ENCODE data around the gene IQSEC1. TPM values are rescaled to one million over a fixed set of nuclear protein-coding genes. Genes with fewer than 3 reads are reported as not detected.

Gene IQSEC1
- total and polyA plus RNA-seq, 10 of the 15 experiments (the other 5 are each of a cell fraction or from before 2014, with no cell fraction given), result 0.92 to 55.2 (median 8.5) TPM

DNA sequence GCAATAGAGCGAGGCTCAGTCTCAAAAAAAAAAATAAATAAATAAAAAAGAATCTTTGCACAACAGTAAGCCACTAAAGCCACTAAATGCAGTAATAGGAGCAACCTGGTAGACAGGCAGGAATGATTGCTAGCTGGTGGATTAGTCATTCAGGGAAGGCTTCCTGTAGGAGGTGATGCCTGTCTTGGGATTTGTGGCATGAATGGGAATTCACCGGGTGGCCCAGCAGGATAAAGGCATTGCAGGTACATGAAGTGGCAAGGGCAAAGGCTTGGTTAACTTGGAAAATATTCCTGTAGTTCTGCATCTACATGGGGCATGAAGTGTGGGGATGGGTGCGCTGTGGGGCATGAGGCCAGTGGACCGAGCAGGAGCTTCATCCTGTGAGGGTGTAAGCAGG, 94.5 kb downstream of the IQSEC1 start:
- in situ Hi-C loops (cut with MboI), result no loop called here
- peaks cover 4% of the 10 kb centered on the region; the same call in 1 of the 2 replicates for H4K20me1 ChIP-seq (ENCODE audit: control insufficient read depth, insufficient read depth)
- intact Hi-C loops (cut with micrococcal nuclease; ENCODE audit: unreplicated experiment), result no loop called here
- no peak overlapping the region for H2AFZ ChIP-seq (ENCODE audit: control insufficient read depth, low read depth, low read length)
- ChIA-PET SMC1A (ENCODE audit: uncharacterized antibody, unreplicated experiment) (no interaction called here), CTCF (interaction anchor here (1.7 kb wide), 1 partner anchor 10 kb away, joined by 7 read pairs; no protein-coding TSS in a partner anchor), POLR2A (no interaction called here), RAD21 (ENCODE audit: unreplicated experiment) (no interaction called here)
- BruUV-seq (replicated peaks), result no TSS peak
- no peak for ATAC-seq
- no peak overlapping the region for H3K9ac ChIP-seq (ENCODE audit: control insufficient read depth, insufficient read depth, low read length)
- FAIRE-seq, result no peak
- no peaks in the 10 kb centered on the region for H3K27me3 ChIP-seq (replicated peaks in 1 of 2; ENCODE audit: control insufficient read depth in 2 of 2, insufficient read depth in 2 of 2, low read length in 1 of 2)
- no peak for TF ChIP-seq SPI1 (IDR thresholded peaks at IDR 0.05; ENCODE audit: borderline replicate concordance, insufficient read depth, low read depth, low read length)
- no peak for TF ChIP-seq NR2F1 (conservative IDR thresholded peaks at IDR 0.05)
- TF ChIP-seq NFYA (IDR thresholded peaks at IDR 0.05; ENCODE audit: borderline replicate concordance, low read depth, low read length), result no peak
- no peak for TF ChIP-seq CREB1 (IDR thresholded peaks at IDR 0.05; ENCODE audit: low read depth)
- no peak for TF ChIP-seq ZZZ3 (IDR thresholded peaks at IDR 0.05; ENCODE audit: control insufficient read depth, insufficient read length, low read depth)
- no peaks in the 10 kb centered on the region for H3K9me3 ChIP-seq (replicated peaks; ENCODE audit: control insufficient read depth, insufficient read depth, low read length)
- 92% methylated on average over 4 of the region's 4 CpGs for WGBS (ENCODE audit: insufficient coverage, insufficient replicate concordance, low lambda C conversion rate, missing lambda C conversion rate)
- H3K27ac ChIP-seq (ENCODE audit: control insufficient read depth, insufficient read depth), result no peak overlapping the region
- H3K79me2 ChIP-seq (ENCODE audit: control insufficient read depth, insufficient read depth, low read length), result peaks cover 9% of the 10 kb centered on the region
- H3K4me2 ChIP-seq (ENCODE audit: control insufficient read depth, insufficient read depth), result no peak overlapping the region
- H3K4me3 ChIP-seq, result no peak overlapping the region
- peaks cover 0 to 8% of the 10 kb centered on the region in 2 experiments; a peak in 2 of 4 replicates for H3K36me3 ChIP-seq (ENCODE audit: control insufficient read depth in 2 of 2, insufficient read depth in 2 of 2, low read length in 1 of 2)
- DNase-seq (ENCODE audit: low read depth, low spot score), result no peak
- H3K4me1 ChIP-seq (ENCODE audit: control insufficient read depth, insufficient read depth, low read length), result peaks cover 27% of the 10 kb centered on the region

DNA sequence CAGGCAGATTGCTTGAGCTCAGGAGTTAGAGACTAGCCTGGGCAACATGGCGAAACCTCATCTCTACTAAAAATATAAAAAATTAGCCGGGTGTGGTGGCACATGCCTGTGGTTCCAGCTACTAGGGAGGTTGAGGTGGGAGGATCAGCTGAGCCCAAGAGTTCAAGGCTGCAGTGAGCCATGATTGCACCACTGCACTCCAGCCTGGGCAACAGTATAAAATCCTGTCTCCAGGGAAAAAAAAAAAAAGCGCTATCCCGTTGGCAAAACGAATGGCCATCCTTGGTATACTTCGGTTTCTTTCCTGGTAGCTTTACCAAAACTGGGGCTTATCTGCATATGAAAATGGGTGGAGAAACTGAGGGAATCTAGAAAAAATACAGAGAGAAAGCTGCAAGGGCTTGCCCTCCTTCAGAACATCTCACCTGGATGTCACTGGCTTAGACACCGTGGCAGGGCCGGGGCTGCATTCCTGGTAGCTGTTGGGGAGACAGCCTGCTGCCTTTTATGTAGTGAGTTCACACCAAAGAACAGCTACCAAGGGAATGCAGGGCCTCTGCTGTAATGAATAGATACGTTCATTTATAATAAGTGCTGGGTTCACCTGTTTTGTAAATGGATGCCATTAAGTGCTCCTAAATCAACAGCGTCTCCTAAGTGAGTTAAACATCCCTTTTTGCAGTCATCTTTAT, 96.0 kb downstream of the IQSEC1 start:
- no peak overlapping the region for H2AFZ ChIP-seq (ENCODE audit: control insufficient read depth, low read depth, low read length)
- in situ Hi-C loops (cut with MboI), result no loop called here
- FAIRE-seq (no peak), DNase-seq (ENCODE audit: low read depth, low spot score) (no peak), ATAC-seq (no peak)
- no peak overlapping the region for H3K27ac ChIP-seq (ENCODE audit: control insufficient read depth, insufficient read depth)
- H3K4me3 ChIP-seq, result no peak overlapping the region
- peaks cover 7% of the 10 kb centered on the region; the same call in 1 of the 2 replicates for H4K20me1 ChIP-seq (ENCODE audit: control insufficient read depth, insufficient read depth)
- RAD21 ChIA-PET (ENCODE audit: unreplicated experiment), result no interaction called here
- H3K4me1 ChIP-seq (ENCODE audit: control insufficient read depth, insufficient read depth, low read length), result peaks cover 14% of the 10 kb centered on the region
- peaks cover 0 to 6% of the 10 kb centered on the region in 2 experiments; a peak in 2 of 4 replicates for H3K36me3 ChIP-seq (ENCODE audit: control insufficient read depth in 2 of 2, insufficient read depth in 2 of 2, low read length in 1 of 2)
- no peak overlapping the region for H3K9ac ChIP-seq (ENCODE audit: control insufficient read depth, insufficient read depth, low read length)
- WGBS (ENCODE audit: insufficient coverage, insufficient replicate concordance, low lambda C conversion rate, missing lambda C conversion rate), result over 99% methylated on average over 10 of the region's 10 CpGs
- H3K79me2 ChIP-seq (ENCODE audit: control insufficient read depth, insufficient read depth, low read length), result peaks cover 8% of the 10 kb centered on the region
- CTCF ChIA-PET, result interaction anchor here (0.7 to 2.4 kb wide), 3 partner anchors 9 to 161 kb away, joined by 3 to 7 read pairs (median 3); no protein-coding TSS in a partner anchor
- POLR2A ChIA-PET, result interaction anchor here (1.1 kb wide), 1 partner anchor 14 kb away, joined by 3 read pairs; no protein-coding TSS in a partner anchor
- no peaks in the 10 kb centered on the region for H3K27me3 ChIP-seq (replicated peaks in 1 of 2; ENCODE audit: control insufficient read depth in 2 of 2, insufficient read depth in 2 of 2, low read length in 1 of 2)
- intact Hi-C loops (cut with micrococcal nuclease; ENCODE audit: unreplicated experiment), result no loop called here
- H3K4me2 ChIP-seq (ENCODE audit: control insufficient read depth, insufficient read depth), result no peak overlapping the region
- SMC1A ChIA-PET (ENCODE audit: uncharacterized antibody, unreplicated experiment), result interaction anchor here (1.0 to 1.1 kb wide), 2 partner anchors 18 to 88 kb away, joined by 3 read pairs; no protein-coding TSS in a partner anchor
- no TSS peak for BruUV-seq (replicated peaks)
- H3K9me3 ChIP-seq (replicated peaks; ENCODE audit: control insufficient read depth, insufficient read depth, low read length), result no peaks in the 10 kb centered on the region
- TF ChIP-seq, protein P1, sequence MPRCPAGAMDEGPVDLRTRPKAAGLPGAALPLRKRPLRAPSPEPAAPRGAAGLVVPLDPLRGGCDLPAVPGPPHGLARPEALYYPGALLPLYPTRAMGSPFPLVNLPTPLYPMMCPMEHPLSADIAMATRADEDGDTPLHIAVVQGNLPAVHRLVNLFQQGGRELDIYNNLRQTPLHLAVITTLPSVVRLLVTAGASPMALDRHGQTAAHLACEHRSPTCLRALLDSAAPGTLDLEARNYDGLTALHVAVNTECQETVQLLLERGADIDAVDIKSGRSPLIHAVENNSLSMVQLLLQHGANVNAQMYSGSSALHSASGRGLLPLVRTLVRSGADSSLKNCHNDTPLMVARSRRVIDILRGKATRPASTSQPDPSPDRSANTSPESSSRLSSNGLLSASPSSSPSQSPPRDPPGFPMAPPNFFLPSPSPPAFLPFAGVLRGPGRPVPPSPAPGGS (IDR thresholded peaks at IDR 0.05; ENCODE audit: borderline replicate concordance, insufficient read depth, low read depth, low read length, poor library complexity, severe bottlenecking), result no peak
- TF ChIP-seq YY1 (IDR thresholded peaks at IDR 0.05; ENCODE audit: low read depth, low read length) (no peak), CBFB (IDR thresholded peaks at IDR 0.05; ENCODE audit: low read depth) (no peak), EED (IDR thresholded peaks at IDR 0.05; ENCODE audit: low read depth) (no peak), KAT2A (conservative IDR thresholded peaks at IDR 0.05; ENCODE audit: control insufficient read depth, low read depth, low read length) (no peak), RELA (IDR thresholded peaks at IDR 0.05; ENCODE audit: borderline replicate concordance, partially characterized antibody) (no peak), NFYB (IDR thresholded peaks at IDR 0.05; ENCODE audit: insufficient read depth, low read depth, low read length) (no peak), ZNF384 (IDR thresholded peaks at IDR 0.05; ENCODE audit: borderline replicate concordance, low read depth, low read length) (no peak), KDM1A (IDR thresholded peaks at IDR 0.05; ENCODE audit: borderline replicate concordance) (no peak), IRF3 (IDR thresholded peaks at IDR 0.05) (no peak)

Data from GM12878 (cell line).